IMR-90 (cell line): Measurements from ENCODE around the gene ELL3. TPM values are rescaled to one million over a fixed set of nuclear protein-coding genes. Genes with fewer than 3 reads are reported as not detected.

Source experiments
- ATAC-seq: fragments of 200-7000 bp; cut with Tn5 transposase; 2 replicates; pipeline ENCODE4 v1.9.1; 2020; ENCODE audit warnings: low read depth, mild to moderate bottlenecking, moderate library complexity
- BruUV-seq: library from RNA; stranded (reverse); fragments of 400-500 nt; replicated peaks from 2 replicates; lab custom pipeline; 2021; lab: Mats Ljungman, UMichigan
- CTCF ChIA-PET: fragments of 300-600 bp; formaldehyde crosslinking; extraction: SDS; loops from one replicate; lab custom pipeline; 2021; ENCODE audit warnings: antibody characterized with exemption; lab: Yijun Ruan, JAX
- POLR2A ChIA-PET: fragments of 300-600 bp; sonication (Branson Sonifier 250); formaldehyde crosslinking; loops from one replicate; lab custom pipeline; 2022; ENCODE audit warnings: antibody characterized with exemption; ENCODE audit not compliant: unreplicated experiment; lab: Charles Lee
- DNase-seq: peaks from one replicate; pipeline ENCODE4 v3.0.0; 2013
- H2AFZ ChIP-seq: replicated peaks from 2 replicates; pipeline ENCODE3; 2013; ENCODE audit warnings: low read length, mild to moderate bottlenecking; ENCODE audit not compliant: poor library complexity
- H2AK5ac ChIP-seq: 2 replicates; pipeline ENCODE4 v1.6.1; 2013; ENCODE audit warnings: low read depth, low read length, inconsistent platforms
- H2AK9ac ChIP-seq: replicated peaks from 2 replicates; pipeline ENCODE3; 2013; ENCODE audit warnings: mild to moderate bottlenecking, low read depth, low read length, moderate library complexity; ENCODE audit not compliant: poor library complexity
- H2BK120ac ChIP-seq: 2 replicates; pipeline ENCODE4 v1.6.1; 2013; ENCODE audit warnings: low read depth, low read length, inconsistent platforms
- H2BK15ac ChIP-seq: 3 replicates; pipeline ENCODE4 v1.6.1; 2013; ENCODE audit warnings: low read depth, low read length, inconsistent platforms
- H2BK20ac ChIP-seq: 2 replicates; pipeline ENCODE4 v1.6.1; 2013; ENCODE audit warnings: low read depth, mild to moderate bottlenecking, inconsistent platforms, low read length, moderate library complexity
- H2BK5ac ChIP-seq: 2 replicates; pipeline ENCODE4 v1.6.1; 2013; ENCODE audit warnings: mild to moderate bottlenecking, low read depth, low read length, inconsistent platforms; ENCODE audit not compliant: poor library complexity, severe bottlenecking
- H3K14ac ChIP-seq: replicated peaks from 2 replicates; pipeline ENCODE4 v1.6.1; 2013; ENCODE audit warnings: low read depth, low read length, inconsistent platforms
- H3K18ac ChIP-seq: 2 replicates; pipeline ENCODE4 v1.6.1; 2013; ENCODE audit warnings: low read depth, low read length, control low read depth
- H3K23ac ChIP-seq: 2 replicates; pipeline ENCODE4 v1.6.1; 2013; ENCODE audit warnings: low read depth, low read length, inconsistent platforms
- H3K27ac ChIP-seq: 2 replicates; pipeline ENCODE4 v1.5.1; 2013; ENCODE audit warnings: mild to moderate bottlenecking, control low read depth, low read length; ENCODE audit not compliant: insufficient read depth
- H3K27me3 ChIP-seq: 2 replicates; pipeline ENCODE4 v1.6.1; 2013; ENCODE audit warnings: low read length; ENCODE audit not compliant: control insufficient read depth, insufficient read depth
- H3K36me3 ChIP-seq: 2 replicates; pipeline ENCODE4 v1.6.1; 2013; ENCODE audit warnings: low read length, mixed read lengths; ENCODE audit not compliant: control insufficient read depth, insufficient read depth
- H3K4ac ChIP-seq: 2 replicates; pipeline ENCODE4 v1.6.1; 2013; ENCODE audit warnings: low read depth, low read length, inconsistent platforms
- H3K4me1 ChIP-seq: 2 replicates; pipeline ENCODE4 v1.6.1; 2013; ENCODE audit warnings: low read length, mixed read lengths; ENCODE audit not compliant: control insufficient read depth, insufficient read depth
- H3K4me2 ChIP-seq: 2 replicates; pipeline ENCODE4 v1.6.1; 2013; ENCODE audit warnings: low read depth, mild to moderate bottlenecking, control low read depth, low read length, moderate library complexity
- H3K4me3 ChIP-seq: 2 replicates; pipeline ENCODE4 v1.5.1; 2013; ENCODE audit warnings: low read depth, mild to moderate bottlenecking, control low read depth, low read length, moderate library complexity; ENCODE audit not compliant: insufficient read depth
- H3K56ac ChIP-seq: 2 replicates; pipeline ENCODE4 v1.6.1; 2013; ENCODE audit warnings: low read length, inconsistent platforms; ENCODE audit not compliant: insufficient read depth; ENCODE audit errors: extremely low read depth
- H3K79me1 ChIP-seq, 2 experiments: 2 replicates each; pipeline ENCODE4 v1.6.1; 2013; ENCODE audit warnings: low read length in 2 of 2, inconsistent platforms in 1 of 2, low read depth in 1 of 2
- H3K9ac ChIP-seq: 2 replicates; pipeline ENCODE4 v1.6.1; 2013; ENCODE audit warnings: low read depth, low read length, control low read depth
- H3K9me1 ChIP-seq: 2 replicates; pipeline ENCODE4 v1.6.1; 2013; ENCODE audit warnings: low read length, inconsistent platforms; ENCODE audit not compliant: insufficient read depth
- H3K9me3 ChIP-seq: 2 replicates; pipeline ENCODE4 v1.6.1; 2013; ENCODE audit warnings: low read length; ENCODE audit not compliant: control insufficient read depth, insufficient read depth
- H4K20me1 ChIP-seq: 2 replicates; pipeline ENCODE4 v1.6.1; 2013; ENCODE audit warnings: low read length, inconsistent platforms; ENCODE audit not compliant: insufficient read depth
- H4K5ac ChIP-seq: 2 replicates; pipeline ENCODE4 v1.6.1; 2013; ENCODE audit warnings: mild to moderate bottlenecking, low read depth, low read length, control low read depth
- H4K8ac ChIP-seq, 2 experiments: 2 replicates each; pipeline ENCODE4 v1.6.1; 2013; ENCODE audit warnings: low read depth in 2 of 2, low read length in 2 of 2, control low read depth in 1 of 2, inconsistent platforms in 1 of 2
- H4K91ac ChIP-seq: 2 replicates; pipeline ENCODE4 v1.6.1; 2013; ENCODE audit warnings: low read depth, low read length, inconsistent platforms; ENCODE audit not compliant: insufficient read depth
- FOS ChIP-seq: fragments of 150-350 bp; IDR thresholded peaks from 2 replicates; pipeline ENCODE4 v1.6.1; 2016; ENCODE audit warnings: low read depth, low read length
- MAFK ChIP-seq: IDR thresholded peaks from 2 replicates; pipeline ENCODE4 v1.6.1; 2012; ENCODE audit warnings: low read depth, low read length, improper control_type of control experiment
- MXI1 ChIP-seq: IDR thresholded peaks from 2 replicates; pipeline ENCODE4 v1.6.1; 2012; ENCODE audit warnings: low read depth, mild to moderate bottlenecking, low read length, moderate library complexity, borderline replicate concordance
- NFE2L2 ChIP-seq: fragments of 150-350 bp; IDR thresholded peaks from 2 replicates; pipeline ENCODE4 v1.6.1; 2016; ENCODE audit warnings: low read depth, mild to moderate bottlenecking, low read length
- RAD21 ChIP-seq: IDR thresholded peaks from 2 replicates; pipeline ENCODE4 v1.6.1; 2012; ENCODE audit warnings: low read length, improper control_type of control experiment
- RCOR1 ChIP-seq: IDR thresholded peaks from 2 replicates; pipeline ENCODE4 v1.6.1; 2012; ENCODE audit warnings: mild to moderate bottlenecking, low read length, improper control_type of control experiment; ENCODE audit not compliant: insufficient replicate concordance
- SMC3 ChIP-seq: fragments of 150-350 bp; IDR thresholded peaks from 2 replicates; pipeline ENCODE4 v1.6.1; 2016; ENCODE audit warnings: low read depth, mild to moderate bottlenecking, antibody characterized with exemption, low read length, moderate library complexity
- WGBS, 2 experiments: methylation state at CpG; one replicate each; pipeline versions ENCODE4 v1.1.5 to v1.1.7; 2013; ENCODE audit warnings: missing lambda C conversion rate in 2 of 2; ENCODE audit not compliant: insufficient read length in 1 of 2; ENCODE audit errors: extremely low coverage in 2 of 2; 5-methylcytosine and 5-hydroxymethylcytosine counted together
- dilution Hi-C: fragments of 300-500 bp; cut with HindIII; formaldehyde crosslinking; loops from one replicate; pipeline ENCODE4 v1.14.3; 2018; ENCODE audit warnings: low sequenced_read_pairs; ENCODE audit not compliant: unreplicated experiment
- in situ Hi-C: fragments of 300-500 bp; cut with MboI; formaldehyde crosslinking; loops from 3 replicates; pipeline ENCODE4 v1.14.3; 2019; ENCODE audit warnings: low sequenced_read_pairs, inconsistent platforms, mixed read lengths
- intact Hi-C: fragments of 100-400 bp; cut with micrococcal nuclease; formaldehyde crosslinking; loops from 2 replicates; pipeline ENCODE4 v1.10.0; 2022
- polyA plus RNA-seq, 3 experiments: library from polyadenylated mRNA; depleted of rRNA; stranded (reverse); fragments of >200 nt; gene quantifications; 2 replicates each; pipeline ENCODE4 v1.2.3, GENCODE V29; 2012; ENCODE audit warnings: low replicate concordance in 1 of 3
- total RNA-seq: library from RNA; depleted of rRNA; stranded (reverse); fragments of >200 nt; gene quantifications from 2 replicates; pipeline ENCODE4 v1.2.3, GENCODE V29; 2012
- TF ChIP-seq, protein P1 (sequence below): fragments of 150-350 bp; IDR thresholded peaks from 2 replicates; pipeline ENCODE4 v1.6.1; 2017; ENCODE audit warnings: mild to moderate bottlenecking, antibody characterized with exemption, low read length, low read depth
- TF ChIP-seq, protein P2 (sequence below): fragments of 150-350 bp; IDR thresholded peaks from 2 replicates; pipeline ENCODE4 v1.6.1; 2016; ENCODE audit warnings: low read depth, mild to moderate bottlenecking, low read length, moderate library complexity, borderline replicate concordance

The ELL3 gene
- total and polyA plus RNA-seq, 2 of the 4 experiments (the other 2 are of a cell fraction): 1.2 to 1.6 TPM

DNA sequence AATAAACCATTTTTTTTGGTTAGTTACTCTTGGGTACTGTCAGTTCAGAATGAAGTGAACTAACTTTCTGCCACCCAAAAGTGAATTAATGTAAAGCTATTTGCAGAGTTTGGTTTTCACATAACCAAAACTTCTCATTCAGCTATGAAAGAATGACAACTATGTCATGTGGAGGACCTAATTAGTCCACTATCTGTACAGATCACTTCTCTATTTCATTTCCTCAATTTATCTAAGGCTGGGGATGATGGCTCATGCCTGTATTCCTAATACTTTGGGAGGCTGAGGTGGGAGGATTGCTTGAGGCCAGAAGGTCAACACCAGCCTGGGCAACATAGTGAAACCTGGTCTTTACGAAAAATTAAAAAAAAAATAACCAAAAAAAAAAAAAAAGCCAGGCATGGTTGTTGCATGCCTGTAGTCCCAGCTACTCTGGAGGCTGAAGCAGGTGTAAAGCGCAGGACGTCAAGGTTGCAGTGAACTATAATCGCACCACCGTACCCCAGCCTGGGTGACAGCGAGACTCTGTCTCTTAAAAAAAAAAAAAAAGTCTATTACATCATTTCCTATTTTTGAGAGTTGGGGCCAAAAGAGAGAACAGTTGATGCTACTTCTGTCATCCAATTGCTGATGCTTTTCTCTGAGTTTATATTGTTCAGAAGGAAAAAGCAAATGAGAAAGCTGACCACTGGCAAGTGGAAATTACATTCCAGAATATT, 32.4 kb upstream of the ELL3 start (continued):
- TF ChIP-seq MXI1: no peak

DNA sequence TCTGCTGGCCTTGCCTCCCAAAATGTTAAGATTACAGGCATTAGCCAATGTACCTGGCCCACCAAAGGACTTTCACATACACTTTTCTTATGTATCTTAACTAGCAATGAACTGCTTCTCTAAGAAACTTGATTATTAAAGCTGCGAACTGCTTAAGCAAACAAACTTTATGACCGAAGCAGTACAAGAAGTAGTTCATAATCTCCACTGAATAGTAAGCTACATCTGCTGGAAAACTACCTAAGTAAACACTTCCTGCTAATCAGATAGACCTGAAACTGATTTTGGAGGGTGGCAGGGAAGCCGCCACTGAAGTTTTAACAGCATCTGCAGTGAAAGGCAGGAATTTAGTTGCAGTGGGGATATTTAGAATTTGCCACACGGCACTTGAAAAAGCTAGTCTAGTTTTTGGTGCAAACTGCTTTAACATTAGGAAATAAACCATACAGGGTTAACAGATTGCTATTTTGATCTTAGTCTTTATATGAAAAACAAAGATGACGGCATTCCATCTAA, 31.7 kb upstream of the ELL3 start:
- H3K4me2 ChIP-seq: no peak overlapping the region
- H3K4me3 ChIP-seq: no peak overlapping the region
- H4K8ac ChIP-seq: no peak overlapping the region
- no CpG with 5 or more reads among the region's 5 CpGs for WGBS, 2 experiments
- H3K56ac ChIP-seq: no peak overlapping the region
- H2BK15ac ChIP-seq: no peak overlapping the region
- H3K18ac ChIP-seq: no peak overlapping the region
- in situ Hi-C loops: no loop called here
- peaks cover 7 to 22% of the 10 kb centered on the region in 2 experiments for H3K79me1 ChIP-seq
- H4K20me1 ChIP-seq: no peaks in the 10 kb centered on the region
- peaks cover 8% of the 10 kb centered on the region for H3K9me1 ChIP-seq
- no peak for TF ChIP-seq MXI1
- TF ChIP-seq, protein P1, sequence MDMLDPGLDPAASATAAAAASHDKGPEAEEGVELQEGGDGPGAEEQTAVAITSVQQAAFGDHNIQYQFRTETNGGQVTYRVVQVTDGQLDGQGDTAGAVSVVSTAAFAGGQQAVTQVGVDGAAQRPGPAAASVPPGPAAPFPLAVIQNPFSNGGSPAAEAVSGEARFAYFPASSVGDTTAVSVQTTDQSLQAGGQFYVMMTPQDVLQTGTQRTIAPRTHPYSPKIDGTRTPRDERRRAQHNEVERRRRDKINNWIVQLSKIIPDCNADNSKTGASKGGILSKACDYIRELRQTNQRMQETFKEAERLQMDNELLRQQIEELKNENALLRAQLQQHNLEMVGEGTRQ: no peak
- TF ChIP-seq, protein P2, sequence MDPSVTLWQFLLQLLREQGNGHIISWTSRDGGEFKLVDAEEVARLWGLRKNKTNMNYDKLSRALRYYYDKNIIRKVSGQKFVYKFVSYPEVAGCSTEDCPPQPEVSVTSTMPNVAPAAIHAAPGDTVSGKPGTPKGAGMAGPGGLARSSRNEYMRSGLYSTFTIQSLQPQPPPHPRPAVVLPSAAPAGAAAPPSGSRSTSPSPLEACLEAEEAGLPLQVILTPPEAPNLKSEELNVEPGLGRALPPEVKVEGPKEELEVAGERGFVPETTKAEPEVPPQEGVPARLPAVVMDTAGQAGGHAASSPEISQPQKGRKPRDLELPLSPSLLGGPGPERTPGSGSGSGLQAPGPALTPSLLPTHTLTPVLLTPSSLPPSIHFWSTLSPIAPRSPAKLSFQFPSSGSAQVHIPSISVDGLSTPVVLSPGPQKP: no peak
- no peak for TF ChIP-seq NFE2L2
- no peak for TF ChIP-seq SMC3
- no peak for TF ChIP-seq MAFK
- no peak for TF ChIP-seq FOS
- TF ChIP-seq RAD21: no peak
- no peak for TF ChIP-seq RCOR1
- ChIA-PET POLR2A (no interaction called here), CTCF (no interaction called here)
- BruUV-seq: no TSS peak
- no peaks in the 10 kb centered on the region; the same call in 1 of the 2 replicates for H3K4me1 ChIP-seq
- no peak overlapping the region for H2AK9ac ChIP-seq
- no peak overlapping the region for H2BK5ac ChIP-seq
- H3K4ac ChIP-seq: no peak overlapping the region
- H3K9ac ChIP-seq: no peak overlapping the region
- no peak overlapping the region for H2AFZ ChIP-seq
- H3K9me3 ChIP-seq: no peaks in the 10 kb centered on the region
- no peak overlapping the region for H3K23ac ChIP-seq
- H4K5ac ChIP-seq: no peak overlapping the region
- H4K91ac ChIP-seq: no peak overlapping the region
- no peak overlapping the region for H3K14ac ChIP-seq
- H3K27me3 ChIP-seq: no peaks in the 10 kb centered on the region
- no peak overlapping the region for H2AK5ac ChIP-seq
- no peak overlapping the region for H2BK120ac ChIP-seq
- dilution Hi-C loops: no loop called here
- H3K27ac ChIP-seq: no peak overlapping the region
- no peak overlapping the region for H2BK20ac ChIP-seq
- ATAC-seq (no peak), DNase-seq (no peak)
- peaks cover 67% of the 10 kb centered on the region for H3K36me3 ChIP-seq
- intact Hi-C loops: no loop called here
